GM12874 (cell line): Measurements from ENCODE around the gene PPP1R36.

ENCODE experiments used
- TF ChIP-seq, protein P1 (sequence below): IDR thresholded peaks from 2 replicates; pipeline ENCODE4 v1.5.1; 2011; ENCODE audit warnings: low read depth, mild to moderate bottlenecking, control low read depth, low read length, moderate library complexity; ENCODE audit not compliant: insufficient read depth

The PPP1R36 gene

DNA sequence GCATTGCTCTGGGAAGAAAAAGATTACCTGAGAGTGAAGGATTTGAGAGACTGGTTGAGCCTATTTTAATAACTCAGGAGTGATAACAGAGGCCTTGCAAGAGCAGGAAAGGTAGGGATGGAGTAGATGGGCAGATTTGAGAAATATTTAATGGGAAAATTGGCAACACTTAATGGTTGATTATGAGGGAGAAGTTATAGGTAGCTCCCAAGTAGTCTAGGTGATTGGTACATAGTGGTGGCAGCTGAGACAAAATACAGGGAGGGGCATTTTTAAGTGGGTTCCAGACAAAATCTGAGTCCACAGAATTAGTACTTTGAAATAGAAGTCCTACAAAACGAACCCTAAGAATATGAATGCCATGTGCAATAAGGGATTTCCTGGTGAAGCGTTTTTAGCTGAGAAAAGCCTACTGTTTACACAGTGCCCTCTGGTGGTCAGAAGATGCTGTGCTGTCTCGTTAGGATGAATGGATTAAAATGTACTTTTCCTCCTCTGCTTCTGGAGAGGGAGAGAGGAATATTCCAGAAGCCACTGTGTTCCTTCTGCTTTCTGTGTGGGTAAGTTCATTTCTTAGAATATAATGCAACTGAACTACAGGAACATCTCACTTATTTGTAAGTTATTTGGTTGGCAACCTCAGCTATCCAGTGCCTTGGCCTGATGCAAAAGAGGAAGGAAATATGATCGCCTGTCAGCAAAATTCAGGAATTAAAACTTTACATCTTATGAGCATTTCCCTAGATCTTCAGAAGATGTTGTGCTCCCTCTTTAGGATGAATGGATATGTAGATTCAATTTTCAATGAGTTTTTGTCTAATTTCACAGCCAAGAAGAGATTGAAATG, 38.7 kb upstream of the PPP1R36 start:
- TF ChIP-seq, protein P1, sequence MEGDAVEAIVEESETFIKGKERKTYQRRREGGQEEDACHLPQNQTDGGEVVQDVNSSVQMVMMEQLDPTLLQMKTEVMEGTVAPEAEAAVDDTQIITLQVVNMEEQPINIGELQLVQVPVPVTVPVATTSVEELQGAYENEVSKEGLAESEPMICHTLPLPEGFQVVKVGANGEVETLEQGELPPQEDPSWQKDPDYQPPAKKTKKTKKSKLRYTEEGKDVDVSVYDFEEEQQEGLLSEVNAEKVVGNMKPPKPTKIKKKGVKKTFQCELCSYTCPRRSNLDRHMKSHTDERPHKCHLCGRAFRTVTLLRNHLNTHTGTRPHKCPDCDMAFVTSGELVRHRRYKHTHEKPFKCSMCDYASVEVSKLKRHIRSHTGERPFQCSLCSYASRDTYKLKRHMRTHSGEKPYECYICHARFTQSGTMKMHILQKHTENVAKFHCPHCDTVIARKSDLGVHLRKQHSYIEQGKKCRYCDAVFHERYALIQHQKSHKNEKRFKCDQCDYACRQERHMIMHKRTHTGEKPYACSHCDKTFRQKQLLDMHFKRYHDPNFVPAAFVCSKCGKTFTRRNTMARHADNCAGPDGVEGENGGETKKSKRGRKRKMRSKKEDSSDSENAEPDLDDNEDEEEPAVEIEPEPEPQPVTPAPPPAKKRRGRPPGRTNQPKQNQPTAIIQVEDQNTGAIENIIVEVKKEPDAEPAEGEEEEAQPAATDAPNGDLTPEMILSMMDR = peak; percentile 78

DNA sequence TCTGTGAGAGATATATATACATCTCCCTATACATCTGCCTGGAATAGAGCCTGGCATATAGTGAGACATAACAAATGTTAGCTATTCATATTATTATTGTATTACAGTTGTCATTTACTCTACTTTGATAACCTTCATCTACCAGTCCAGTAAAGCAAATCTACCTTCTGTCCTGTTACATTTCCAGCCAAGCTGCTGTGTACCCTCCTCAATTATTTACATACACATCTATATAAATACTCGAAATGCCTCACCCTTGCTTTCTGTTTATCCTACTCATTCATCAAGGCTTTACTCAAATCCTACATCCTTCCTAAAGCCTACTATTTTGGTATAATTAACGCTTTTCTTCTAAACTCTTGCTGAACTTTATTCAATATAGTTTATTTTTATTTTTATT, 36.5 kb upstream of the PPP1R36 start:
- TF ChIP-seq, protein P1 = no peak

DNA sequence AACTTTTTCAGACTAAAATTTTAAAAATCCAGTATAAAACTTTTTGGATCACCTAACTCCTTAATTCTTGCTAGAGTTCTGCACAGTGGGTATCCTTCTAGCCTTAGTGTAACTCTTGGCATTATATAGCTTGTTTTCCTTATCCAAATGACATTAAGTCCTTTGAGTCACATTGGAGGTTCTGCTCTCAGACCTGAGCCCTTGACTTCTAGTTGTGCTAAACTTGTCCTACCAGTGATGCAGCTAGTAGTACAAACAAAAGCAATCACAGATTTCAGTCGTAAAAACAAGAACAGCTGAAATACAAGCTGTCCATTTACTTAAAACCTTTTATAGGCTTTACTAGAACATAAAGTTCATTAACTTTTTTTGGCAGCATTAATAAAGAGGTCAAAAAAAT, 34.7 kb upstream of the PPP1R36 start:
- TF ChIP-seq, protein P1 = no peak

DNA sequence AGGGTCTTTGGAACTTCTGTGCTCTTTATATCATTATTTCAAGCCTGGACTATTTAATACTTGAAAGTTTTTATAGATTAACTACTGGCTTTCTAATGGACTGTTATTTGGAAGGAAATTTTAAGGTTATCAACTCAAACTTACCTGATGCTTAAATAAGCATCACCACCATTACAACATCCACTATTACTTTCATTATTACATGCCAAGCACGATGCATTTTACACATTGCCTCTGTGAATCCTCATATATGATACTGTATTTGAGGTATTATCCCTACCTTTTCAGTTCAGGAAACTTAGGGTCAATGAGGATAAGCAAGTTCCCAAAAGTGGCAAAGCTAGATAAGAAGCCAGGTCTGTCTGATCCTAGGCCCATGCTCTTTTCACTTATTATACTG, 32.8 kb upstream of the PPP1R36 start:
- TF ChIP-seq, protein P1 = no peak

DNA sequence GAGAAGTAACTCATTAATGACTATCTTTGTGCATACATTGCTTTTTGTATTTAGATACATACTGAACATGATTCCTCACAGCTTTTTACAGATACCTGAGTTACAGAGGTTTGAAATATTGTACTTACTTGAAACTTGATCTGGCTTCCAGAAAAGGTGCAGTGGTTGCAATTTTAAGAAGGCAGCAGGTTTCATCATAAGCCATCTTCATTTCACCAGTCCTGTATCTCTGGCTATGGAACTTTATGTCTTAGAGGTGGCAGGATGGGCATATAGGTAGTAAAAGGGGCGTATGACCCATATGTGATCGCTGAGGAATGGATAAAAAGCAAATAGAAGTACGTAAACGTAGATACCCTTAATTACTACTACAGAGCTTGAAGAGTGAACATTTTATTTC, 31.5 kb upstream of the PPP1R36 start:
- TF ChIP-seq, protein P1 = no peak

DNA sequence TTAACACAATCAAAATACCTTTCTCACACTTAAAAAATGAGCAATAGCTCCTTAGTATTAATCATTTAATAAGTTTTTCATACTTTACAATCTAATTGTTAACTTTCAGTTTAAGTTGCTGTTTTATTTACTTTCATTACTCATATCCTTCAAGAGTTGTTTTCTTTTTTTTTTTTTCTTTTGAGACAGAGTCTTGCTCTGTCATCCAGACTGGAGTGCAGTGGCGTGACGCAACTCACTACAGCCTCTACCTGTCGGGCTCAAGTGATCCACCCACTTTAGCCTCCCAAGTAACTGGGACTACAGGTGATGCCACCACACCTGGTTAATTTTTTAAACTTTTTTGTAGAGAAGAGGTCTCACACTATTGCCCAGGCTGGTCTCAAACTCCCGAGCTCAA, 29.1 kb upstream of the PPP1R36 start:
- TF ChIP-seq, protein P1 = no peak

DNA sequence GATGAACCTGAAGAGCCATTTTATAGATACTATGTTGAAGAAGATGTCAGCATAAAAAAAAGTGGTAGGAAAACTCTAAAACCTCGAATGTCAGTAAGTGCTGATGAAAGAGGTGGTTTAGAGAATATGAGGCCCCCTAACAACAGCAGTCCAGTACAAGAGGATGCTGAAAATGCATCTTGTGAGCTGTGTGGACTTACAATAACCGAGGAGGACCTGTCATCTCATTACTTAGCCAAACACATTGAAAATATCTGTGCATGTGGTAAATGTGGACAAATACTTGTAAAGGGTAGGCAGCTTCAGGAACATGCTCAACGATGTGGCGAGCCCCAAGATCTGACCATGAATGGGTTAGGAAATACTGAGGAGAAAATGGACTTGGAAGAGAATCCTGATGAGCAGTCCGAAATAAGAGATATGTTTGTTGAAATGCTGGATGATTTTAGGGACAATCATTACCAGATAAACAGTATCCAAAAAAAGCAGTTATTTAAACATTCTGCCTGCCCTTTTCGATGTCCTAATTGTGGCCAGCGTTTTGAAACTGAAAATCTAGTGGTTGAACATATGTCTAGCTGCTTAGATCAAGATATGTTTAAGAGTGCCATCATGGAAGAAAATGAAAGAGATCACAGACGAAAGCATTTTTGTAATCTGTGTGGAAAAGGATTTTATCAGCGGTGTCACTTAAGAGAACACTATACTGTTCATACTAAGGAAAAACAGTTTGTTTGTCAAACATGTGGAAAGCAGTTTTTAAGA, 27.0 kb upstream of the PPP1R36 start:
- TF ChIP-seq, protein P1 = no peak
